ENCODE data around the gene AKT2.

DNA sequence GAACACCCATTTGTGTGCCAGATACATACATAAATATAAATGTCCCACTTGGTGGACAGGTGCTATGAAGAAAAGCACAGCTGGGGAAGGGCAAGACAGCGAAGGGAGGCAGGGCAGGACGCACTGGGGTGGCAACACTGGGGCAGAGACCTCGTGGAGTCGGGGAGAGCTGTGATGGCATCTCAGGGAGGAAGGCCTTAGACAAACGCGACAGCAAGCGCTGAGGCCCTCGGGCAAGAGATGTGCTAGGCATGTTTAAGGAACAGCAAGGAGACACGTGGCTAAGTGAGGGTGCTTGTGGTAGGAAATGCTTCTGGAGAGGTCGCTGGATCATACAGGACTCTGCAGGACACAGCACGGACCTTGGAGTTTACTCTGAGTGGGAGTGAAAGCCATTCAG, 35.4 kb downstream of the AKT2 start:
- TF ChIP-seq, protein P1, sequence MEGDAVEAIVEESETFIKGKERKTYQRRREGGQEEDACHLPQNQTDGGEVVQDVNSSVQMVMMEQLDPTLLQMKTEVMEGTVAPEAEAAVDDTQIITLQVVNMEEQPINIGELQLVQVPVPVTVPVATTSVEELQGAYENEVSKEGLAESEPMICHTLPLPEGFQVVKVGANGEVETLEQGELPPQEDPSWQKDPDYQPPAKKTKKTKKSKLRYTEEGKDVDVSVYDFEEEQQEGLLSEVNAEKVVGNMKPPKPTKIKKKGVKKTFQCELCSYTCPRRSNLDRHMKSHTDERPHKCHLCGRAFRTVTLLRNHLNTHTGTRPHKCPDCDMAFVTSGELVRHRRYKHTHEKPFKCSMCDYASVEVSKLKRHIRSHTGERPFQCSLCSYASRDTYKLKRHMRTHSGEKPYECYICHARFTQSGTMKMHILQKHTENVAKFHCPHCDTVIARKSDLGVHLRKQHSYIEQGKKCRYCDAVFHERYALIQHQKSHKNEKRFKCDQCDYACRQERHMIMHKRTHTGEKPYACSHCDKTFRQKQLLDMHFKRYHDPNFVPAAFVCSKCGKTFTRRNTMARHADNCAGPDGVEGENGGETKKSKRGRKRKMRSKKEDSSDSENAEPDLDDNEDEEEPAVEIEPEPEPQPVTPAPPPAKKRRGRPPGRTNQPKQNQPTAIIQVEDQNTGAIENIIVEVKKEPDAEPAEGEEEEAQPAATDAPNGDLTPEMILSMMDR (IDR thresholded peaks at IDR 0.05; ENCODE audit: low read depth, low read length) = no peak
- no peak for TF ChIP-seq EZH2phosphoT487 (IDR thresholded peaks at IDR 0.05; ENCODE audit: low read depth)
